GM12872 (cell line): ENCODE results near the gene DMAC2.

Experiments
- CTCF ChIP-seq: IDR thresholded peaks from 3 replicates; pipeline ENCODE4 v1.5.1; 2011; ENCODE audit warnings: low read depth, mild to moderate bottlenecking, low read length, moderate library complexity; ENCODE audit not compliant: insufficient read depth

Gene DMAC2

DNA sequence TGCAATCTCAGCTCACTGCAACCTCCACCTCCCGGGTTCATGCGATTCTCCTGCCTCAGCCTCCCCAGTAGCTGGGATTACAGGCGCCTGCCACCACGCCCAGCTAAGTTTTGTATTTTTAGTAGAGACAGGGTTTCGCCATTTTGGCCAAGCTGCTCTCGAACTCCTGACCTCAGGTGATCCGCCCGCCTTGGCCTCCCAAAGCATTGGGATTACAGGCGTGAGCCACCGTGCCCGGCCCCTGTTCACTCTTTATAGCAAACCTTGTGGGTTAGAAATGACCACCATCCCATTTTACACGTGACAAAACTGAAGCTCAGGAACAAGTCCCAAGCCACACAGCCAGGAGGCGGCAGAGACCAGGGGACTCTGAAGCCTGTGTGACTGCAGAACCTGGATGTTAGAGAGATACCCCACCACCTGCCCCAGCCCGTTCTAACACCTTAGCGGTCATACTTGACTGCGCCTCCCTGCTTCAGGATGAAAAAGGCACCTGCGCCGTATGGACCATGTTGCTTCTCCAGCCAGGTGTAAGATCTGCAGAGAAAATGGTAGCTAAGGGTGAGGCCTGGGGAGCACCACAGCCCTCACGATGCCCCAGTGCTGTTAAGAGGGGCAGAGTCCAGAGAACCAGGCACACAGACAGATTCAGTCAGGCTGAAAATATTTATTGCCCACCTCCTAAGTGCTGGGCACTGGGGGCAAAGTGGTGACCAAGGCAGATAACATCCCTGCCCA lies 3.6 kb downstream of the DMAC2 start:
- no peak for TF ChIP-seq CTCF

DNA sequence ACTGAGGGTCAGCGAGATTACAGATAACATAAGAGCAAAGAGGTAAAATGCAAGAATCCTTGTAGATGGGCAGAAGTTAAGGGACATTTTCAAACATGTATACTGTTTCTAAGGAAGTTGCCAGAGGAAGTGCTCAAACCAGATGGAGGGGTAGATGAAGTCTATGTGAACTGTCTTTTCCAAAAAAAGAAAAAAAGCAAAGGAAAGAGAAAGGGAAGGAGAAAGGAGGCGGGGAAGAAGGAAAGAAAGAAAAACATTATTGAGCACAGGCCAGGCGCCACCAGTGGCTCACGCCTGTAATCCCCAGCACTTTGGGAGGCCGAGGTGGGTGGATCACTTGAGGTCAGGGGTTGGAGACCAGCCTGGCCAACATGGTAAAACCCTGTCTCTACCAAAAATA lies 5.3 kb downstream of the DMAC2 start:
- TF ChIP-seq CTCF, result no peak

DNA sequence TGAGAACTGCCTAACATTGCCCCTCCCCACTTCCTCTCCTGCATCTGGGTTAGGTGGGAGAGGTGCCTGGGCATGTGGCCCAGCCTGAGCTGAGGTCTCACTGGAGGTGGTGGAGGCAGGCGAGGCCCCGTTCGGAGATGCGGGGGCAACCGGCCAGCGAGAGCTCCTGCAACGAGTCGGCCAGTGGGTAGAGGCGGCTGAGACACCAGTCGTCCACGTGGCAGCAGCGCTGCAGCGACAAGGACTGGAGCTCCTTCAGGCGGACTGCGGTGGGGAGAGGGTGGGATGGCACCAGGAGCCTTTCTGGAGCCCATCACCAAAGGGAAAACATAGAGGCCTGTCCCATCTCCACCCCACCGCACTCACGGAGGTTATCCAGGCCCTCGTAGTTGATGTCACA lies 6.5 kb downstream of the DMAC2 start:
- no peak for TF ChIP-seq CTCF

DNA sequence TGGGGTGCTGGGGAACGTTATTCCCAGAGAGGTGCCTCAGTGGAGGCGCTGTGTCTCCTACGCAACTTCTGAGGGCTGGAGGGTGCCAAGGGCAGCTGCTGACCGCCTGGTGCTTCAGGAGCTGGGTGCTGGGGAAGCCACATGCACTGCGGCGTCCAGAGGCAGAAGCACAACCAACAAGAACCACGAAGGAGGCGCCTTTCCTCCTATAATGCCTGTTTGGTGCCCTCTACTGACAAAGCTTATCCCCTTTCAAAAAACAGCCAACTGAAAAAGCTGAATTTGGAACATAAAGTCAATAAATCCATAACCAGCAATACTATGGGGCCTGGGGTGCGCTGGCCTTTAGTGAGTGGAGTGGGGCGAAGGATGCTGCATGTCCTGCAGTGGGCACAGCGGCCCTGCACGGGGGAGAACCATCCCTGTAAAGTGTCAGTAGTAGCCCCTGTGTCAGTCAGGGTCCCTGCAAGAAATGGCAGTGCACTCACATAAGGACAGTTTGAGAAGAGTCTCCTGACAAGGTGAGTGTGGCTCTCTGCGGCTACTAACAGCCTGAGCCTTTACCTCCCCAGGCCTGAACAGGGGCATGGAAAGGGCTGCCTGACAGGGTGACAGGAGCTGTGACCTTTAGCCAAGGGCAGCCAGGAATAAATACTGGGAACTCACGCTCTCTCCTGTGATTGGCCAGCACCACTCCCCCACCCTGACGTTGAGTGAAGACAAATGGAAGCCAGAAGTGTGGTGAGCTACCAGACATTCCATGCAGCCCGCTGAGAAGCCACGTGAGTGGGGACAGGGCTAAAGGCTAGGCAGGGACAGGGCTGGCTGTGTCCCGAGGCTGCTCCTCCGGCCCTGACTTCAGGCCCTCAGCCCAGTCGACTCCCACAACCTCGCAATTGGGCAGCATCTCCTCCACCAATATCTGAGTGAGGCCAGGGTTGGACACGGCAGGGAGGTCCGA lies 8.0 kb downstream of the DMAC2 start:
- TF ChIP-seq CTCF, result peak; percentile 28; the same call in 1 of the 3 replicates

- no peak for TF ChIP-seq CTCF
These were observed 8.8 kb downstream of the DMAC2 start for GRCh38 chr19:41430922-41431321.

DNA sequence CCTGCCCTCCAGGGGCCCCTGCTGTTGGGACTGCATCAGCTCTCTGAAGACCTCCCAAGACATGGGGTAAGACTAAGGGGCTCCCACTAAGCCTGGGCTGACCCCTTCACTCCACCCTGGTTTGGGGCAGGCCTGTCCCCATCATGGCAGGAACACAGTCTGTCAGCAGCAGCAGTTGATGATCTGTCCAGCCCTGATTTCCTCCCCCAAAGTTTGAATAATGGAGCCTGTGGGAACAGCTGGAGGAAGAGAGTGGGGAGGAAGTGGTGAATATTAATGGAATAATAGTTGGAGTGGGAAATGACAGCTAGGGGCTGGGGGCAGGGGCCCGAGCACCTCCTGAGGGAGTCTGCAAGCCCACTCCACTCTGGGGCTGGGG lies 11.2 kb downstream of the DMAC2 start:
- TF ChIP-seq CTCF, result no peak

DNA sequence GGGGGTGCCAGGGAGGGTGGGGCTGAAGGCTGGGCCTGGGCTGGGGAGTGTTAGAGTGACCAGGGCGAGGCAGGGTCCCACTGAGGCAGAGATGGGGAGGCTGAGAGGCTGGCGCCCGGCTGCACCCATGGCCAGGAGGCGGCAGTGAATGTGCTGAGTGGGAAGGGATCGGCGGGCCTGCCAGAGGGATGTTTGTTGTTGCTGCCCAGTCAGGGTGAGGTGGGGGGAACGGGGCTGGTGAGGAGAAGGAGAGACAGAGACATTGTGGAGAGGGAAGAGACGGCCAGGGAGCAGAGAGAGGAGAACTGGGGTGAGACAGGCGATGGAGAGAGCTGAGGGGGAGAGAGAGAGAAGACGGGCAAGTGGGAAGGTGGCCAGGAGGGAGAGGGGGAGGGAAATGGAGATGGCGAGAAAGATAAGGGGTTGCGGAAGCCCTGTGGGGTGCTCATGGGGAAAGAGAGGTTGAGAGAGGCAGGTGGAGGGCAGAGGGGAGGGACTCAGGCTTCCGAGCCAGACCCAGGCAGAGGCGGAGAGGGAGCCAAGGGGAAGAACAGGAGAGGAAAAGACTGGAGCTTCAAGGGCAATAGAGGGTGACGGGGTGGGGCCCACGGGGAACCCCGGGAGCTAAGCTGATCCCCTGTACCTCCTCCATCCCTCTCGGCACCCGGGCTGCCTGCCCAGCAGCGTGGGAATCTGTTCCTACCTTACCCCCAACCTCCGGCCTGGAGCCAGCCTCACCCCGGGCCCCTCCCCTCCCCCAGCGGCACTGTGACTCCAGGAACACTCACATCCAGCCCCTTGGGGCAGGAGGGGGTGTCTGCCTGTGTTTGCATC lies 11.8 kb downstream of the DMAC2 start:
- TF ChIP-seq CTCF, result no peak
